GM23338 (cell line): ENCODE results near the gene PSMB10. TPM values are rescaled to one million over a fixed set of nuclear protein-coding genes. Genes with fewer than 3 reads are reported as not detected.

ENCODE experiments used
- ATAC-seq: fragments of 200-7000 bp; cut with Tn5 transposase; 3 replicates; pipeline ENCODE4 v1.9.1; 2020
- DNase-seq: peaks from one replicate; pipeline ENCODE4 v3.0.0-alpha.2; 2015; ENCODE audit warnings: low spot score
- H2AFZ ChIP-seq: fragments of 200-600 bp; sonication (generic); 2 replicates; pipeline ENCODE4 v1.8.0; 2016; ENCODE audit warnings: antibody characterized with exemption, mild to moderate bottlenecking, moderate library complexity
- H3F3A ChIP-seq: fragments of 200-600 bp; sonication (generic); replicated peaks from 2 replicates; pipeline ENCODE4 v1.8.0; 2017; ENCODE audit warnings: antibody characterized with exemption, mixed run types, low read depth
- H3K27ac ChIP-seq: fragments of 200-600 bp; sonication (generic); 2 replicates; pipeline ENCODE4 v1.6.1; 2016; ENCODE audit warnings: low read depth
- H3K27me3 ChIP-seq: fragments of 200-600 bp; sonication (generic); 2 replicates; pipeline ENCODE4 v1.8.0; 2016; ENCODE audit warnings: mild to moderate bottlenecking, mixed run types, moderate library complexity; ENCODE audit not compliant: insufficient read depth
- H3K36me3 ChIP-seq: fragments of 200-600 bp; sonication (generic); 2 replicates; pipeline ENCODE4 v1.8.0; 2016; ENCODE audit warnings: mild to moderate bottlenecking; ENCODE audit not compliant: insufficient read depth
- H3K4me1 ChIP-seq: fragments of 200-600 bp; sonication (generic); 2 replicates; pipeline ENCODE4 v1.8.0; 2016; ENCODE audit warnings: mild to moderate bottlenecking, moderate library complexity; ENCODE audit not compliant: insufficient read depth
- H3K4me2 ChIP-seq: fragments of 200-600 bp; sonication (generic); 2 replicates; pipeline ENCODE4 v1.7.1; 2017; ENCODE audit warnings: mixed run types
- H3K4me3 ChIP-seq: fragments of 200-600 bp; sonication (generic); 2 replicates; pipeline ENCODE4 v1.6.1; 2016; ENCODE audit warnings: mixed run types
- H3K79me2 ChIP-seq: fragments of 200-600 bp; sonication (generic); replicated peaks from 2 replicates; pipeline ENCODE4 v1.8.0; 2017; ENCODE audit warnings: mild to moderate bottlenecking; ENCODE audit not compliant: insufficient read depth
- H3K9me2 ChIP-seq: fragments of 200-600 bp; sonication (generic); 2 replicates; pipeline ENCODE4 v1.8.0; 2017; ENCODE audit not compliant: insufficient read depth
- H4K20me1 ChIP-seq: fragments of 200-600 bp; sonication (generic); replicated peaks from 2 replicates; pipeline ENCODE4 v1.8.0; 2017; ENCODE audit warnings: mild to moderate bottlenecking; ENCODE audit not compliant: insufficient read depth
- H3K27ac Mint-ChIP-seq: 2 replicates; pipeline ENCODE4 v1.8.0; 2020; ENCODE audit warnings: inconsistent platforms, mild to moderate bottlenecking, moderate library complexity, mixed read lengths
- H3K27me3 Mint-ChIP-seq: 3 replicates; pipeline ENCODE4 v1.8.0; 2022; ENCODE audit warnings: low read depth, mild to moderate bottlenecking, moderate library complexity, mixed read lengths, inconsistent platforms; ENCODE audit not compliant: insufficient read depth, poor library complexity
- H3K36me3 Mint-ChIP-seq: 3 replicates; pipeline ENCODE4 v1.8.0; 2021; ENCODE audit warnings: low read depth, mild to moderate bottlenecking, inconsistent platforms, moderate library complexity, mixed read lengths
- H3K4me1 Mint-ChIP-seq: 3 replicates; pipeline ENCODE4 v1.8.0; 2020; ENCODE audit warnings: mild to moderate bottlenecking, inconsistent platforms, mixed read lengths
- H3K4me3 Mint-ChIP-seq: 3 replicates; pipeline ENCODE4 v1.8.0; 2021; ENCODE audit warnings: moderate library complexity, mild to moderate bottlenecking, inconsistent platforms, mixed read lengths
- H3K9me3 Mint-ChIP-seq: 3 replicates; pipeline ENCODE4 v1.8.0; 2020; ENCODE audit warnings: moderate library complexity, mild to moderate bottlenecking, inconsistent platforms, mixed read lengths
- CREB1 ChIP-seq: fragments of 250-450 bp; sonication (Bioruptor Pico); IDR thresholded peaks from 2 replicates; pipeline ENCODE4 v1.5.0; 2020; ENCODE audit warnings: low read depth, mild to moderate bottlenecking, moderate library complexity
- EZH2 ChIP-seq: fragments of 200-600 bp; sonication (generic); IDR thresholded peaks from one replicate; pipeline ENCODE4 v1.8.0; 2017; ENCODE audit warnings: antibody characterized with exemption, mild to moderate bottlenecking, low read depth; ENCODE audit not compliant: unreplicated experiment
- EZH2phosphoT487 ChIP-seq: fragments of 200-600 bp; sonication (generic); IDR thresholded peaks from one replicate; pipeline ENCODE4 v1.8.1; 2018; ENCODE audit warnings: antibody characterized with exemption; ENCODE audit not compliant: unreplicated experiment
- JUNB ChIP-seq: IDR thresholded peaks from one replicate; pipeline ENCODE4 v1.6.1; 2016; ENCODE audit warnings: antibody characterized with exemption; ENCODE audit not compliant: unreplicated experiment
- NANOG ChIP-seq: IDR thresholded peaks from 2 replicates; pipeline ENCODE4 v1.6.1; 2016; ENCODE audit warnings: antibody characterized with exemption, borderline replicate concordance
- POLR2AphosphoS5 ChIP-seq: IDR thresholded peaks from 2 replicates; pipeline ENCODE4 v1.6.1; 2016; ENCODE audit warnings: antibody characterized with exemption, low read depth
- STAT1 ChIP-seq: IDR thresholded peaks from one replicate; pipeline ENCODE4 v1.6.1; 2016; ENCODE audit warnings: antibody characterized with exemption; ENCODE audit not compliant: unreplicated experiment
- ZNF114 ChIP-seq: fragments of 250-450 bp; sonication (Bioruptor Pico); IDR thresholded peaks from 2 replicates; pipeline ENCODE4 v1.5.0; 2020; ENCODE audit warnings: mild to moderate bottlenecking, moderate library complexity
- ZNF331 ChIP-seq: fragments of 250-450 bp; sonication (Bioruptor Pico); IDR thresholded peaks from 2 replicates; pipeline ENCODE4 v1.5.0; 2020; ENCODE audit warnings: low read depth, mild to moderate bottlenecking, moderate library complexity
- polyA plus RNA-seq: library from polyadenylated mRNA; unstranded; fragments of >200 nt; fragmentation: Nextera tagmentation; extraction: Ambion mirVana; gene quantifications from 2 replicates; pipeline ENCODE4 v1.2.1, GENCODE V29; 2016
- total RNA-seq: library from RNA; depleted of rRNA; stranded (reverse); fragments of >200 nt; shearing (Covaris generic); gene quantifications from 2 replicates; pipeline ENCODE4 v1.2.3, GENCODE V29; 2014
- TF ChIP-seq, protein P1 (sequence below): IDR thresholded peaks from 2 replicates; pipeline ENCODE4 v1.6.1; 2016; ENCODE audit warnings: antibody characterized with exemption
- TF ChIP-seq, protein P2 (sequence below), 2 experiments: fragments of 200-600 bp in 1 of 2; sonication (generic) in 1 of 2; conservative IDR thresholded peaks; 2 replicates each; pipeline versions ENCODE4 v1.5.1 to v1.6.1; 2016 to 2017; ENCODE audit warnings: antibody characterized with exemption in 2 of 2, low read depth in 2 of 2, mild to moderate bottlenecking in 2 of 2, moderate library complexity in 1 of 2
- TF ChIP-seq, protein P3 (sequence below): IDR thresholded peaks from one replicate; pipeline ENCODE4 v1.6.1; 2018; ENCODE audit warnings: antibody characterized with exemption; ENCODE audit not compliant: unreplicated experiment
- TF ChIP-seq, protein P4 (sequence below): fragments of 250-450 bp; sonication (Bioruptor Pico); IDR thresholded peaks from 2 replicates; pipeline ENCODE4 v1.5.0; 2020; ENCODE audit warnings: mild to moderate bottlenecking, moderate library complexity

The PSMB10 gene
- total and polyA plus RNA-seq, 2 experiments from 2014 or later = 27.5 to 114 TPM

- Mint-ChIP-seq H3K9me3 (no peaks in the 10 kb centered on the region), H3K4me1 (no peaks in the 10 kb centered on the region; the same call in 2 of the 3 replicates), H3K36me3 (peaks cover 37% of the 10 kb centered on the region), H3K4me3 (no peak overlapping the region), H3K27ac (no peak overlapping the region), H3K27me3 (peaks cover 3% of the 10 kb centered on the region)
- Histone ChIP-seq H2AFZ (no peak overlapping the region), H3K79me2 (no peaks in the 10 kb centered on the region), H3K4me1 (no peaks in the 10 kb centered on the region), H3K9me2 (no peaks in the 10 kb centered on the region), H3K4me3 (no peak overlapping the region), H3K4me2 (no peak overlapping the region), H3K36me3 (peaks cover 6% of the 10 kb centered on the region; the same call in 1 of the 2 replicates), H3K27me3 (no peaks in the 10 kb centered on the region), H3K27ac (no peak overlapping the region), H4K20me1 (peaks cover 3% of the 10 kb centered on the region; the same call in 1 of the 2 replicates), H3F3A (no peaks in the 10 kb centered on the region)
- no peak for ATAC-seq
- TF ChIP-seq, protein P1, sequence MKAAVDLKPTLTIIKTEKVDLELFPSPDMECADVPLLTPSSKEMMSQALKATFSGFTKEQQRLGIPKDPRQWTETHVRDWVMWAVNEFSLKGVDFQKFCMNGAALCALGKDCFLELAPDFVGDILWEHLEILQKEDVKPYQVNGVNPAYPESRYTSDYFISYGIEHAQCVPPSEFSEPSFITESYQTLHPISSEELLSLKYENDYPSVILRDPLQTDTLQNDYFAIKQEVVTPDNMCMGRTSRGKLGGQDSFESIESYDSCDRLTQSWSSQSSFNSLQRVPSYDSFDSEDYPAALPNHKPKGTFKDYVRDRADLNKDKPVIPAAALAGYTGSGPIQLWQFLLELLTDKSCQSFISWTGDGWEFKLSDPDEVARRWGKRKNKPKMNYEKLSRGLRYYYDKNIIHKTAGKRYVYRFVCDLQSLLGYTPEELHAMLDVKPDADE = no peak
- TF ChIP-seq, protein P2, sequence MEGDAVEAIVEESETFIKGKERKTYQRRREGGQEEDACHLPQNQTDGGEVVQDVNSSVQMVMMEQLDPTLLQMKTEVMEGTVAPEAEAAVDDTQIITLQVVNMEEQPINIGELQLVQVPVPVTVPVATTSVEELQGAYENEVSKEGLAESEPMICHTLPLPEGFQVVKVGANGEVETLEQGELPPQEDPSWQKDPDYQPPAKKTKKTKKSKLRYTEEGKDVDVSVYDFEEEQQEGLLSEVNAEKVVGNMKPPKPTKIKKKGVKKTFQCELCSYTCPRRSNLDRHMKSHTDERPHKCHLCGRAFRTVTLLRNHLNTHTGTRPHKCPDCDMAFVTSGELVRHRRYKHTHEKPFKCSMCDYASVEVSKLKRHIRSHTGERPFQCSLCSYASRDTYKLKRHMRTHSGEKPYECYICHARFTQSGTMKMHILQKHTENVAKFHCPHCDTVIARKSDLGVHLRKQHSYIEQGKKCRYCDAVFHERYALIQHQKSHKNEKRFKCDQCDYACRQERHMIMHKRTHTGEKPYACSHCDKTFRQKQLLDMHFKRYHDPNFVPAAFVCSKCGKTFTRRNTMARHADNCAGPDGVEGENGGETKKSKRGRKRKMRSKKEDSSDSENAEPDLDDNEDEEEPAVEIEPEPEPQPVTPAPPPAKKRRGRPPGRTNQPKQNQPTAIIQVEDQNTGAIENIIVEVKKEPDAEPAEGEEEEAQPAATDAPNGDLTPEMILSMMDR (conservative IDR thresholded peaks at IDR 0.05; ENCODE audit: low read depth in 2 of 2) = no peak
- no peak for TF ChIP-seq POLR2AphosphoS5
- TF ChIP-seq ZNF331 (CRISPR knock-in tag) = no peak
- TF ChIP-seq EZH2phosphoT487 = no peak
- TF ChIP-seq NANOG = no peak
- no peak for TF ChIP-seq ZNF114 (CRISPR knock-in tag)
- TF ChIP-seq CREB1 = no peak
- TF ChIP-seq JUNB = no peak
- TF ChIP-seq, protein P3, sequence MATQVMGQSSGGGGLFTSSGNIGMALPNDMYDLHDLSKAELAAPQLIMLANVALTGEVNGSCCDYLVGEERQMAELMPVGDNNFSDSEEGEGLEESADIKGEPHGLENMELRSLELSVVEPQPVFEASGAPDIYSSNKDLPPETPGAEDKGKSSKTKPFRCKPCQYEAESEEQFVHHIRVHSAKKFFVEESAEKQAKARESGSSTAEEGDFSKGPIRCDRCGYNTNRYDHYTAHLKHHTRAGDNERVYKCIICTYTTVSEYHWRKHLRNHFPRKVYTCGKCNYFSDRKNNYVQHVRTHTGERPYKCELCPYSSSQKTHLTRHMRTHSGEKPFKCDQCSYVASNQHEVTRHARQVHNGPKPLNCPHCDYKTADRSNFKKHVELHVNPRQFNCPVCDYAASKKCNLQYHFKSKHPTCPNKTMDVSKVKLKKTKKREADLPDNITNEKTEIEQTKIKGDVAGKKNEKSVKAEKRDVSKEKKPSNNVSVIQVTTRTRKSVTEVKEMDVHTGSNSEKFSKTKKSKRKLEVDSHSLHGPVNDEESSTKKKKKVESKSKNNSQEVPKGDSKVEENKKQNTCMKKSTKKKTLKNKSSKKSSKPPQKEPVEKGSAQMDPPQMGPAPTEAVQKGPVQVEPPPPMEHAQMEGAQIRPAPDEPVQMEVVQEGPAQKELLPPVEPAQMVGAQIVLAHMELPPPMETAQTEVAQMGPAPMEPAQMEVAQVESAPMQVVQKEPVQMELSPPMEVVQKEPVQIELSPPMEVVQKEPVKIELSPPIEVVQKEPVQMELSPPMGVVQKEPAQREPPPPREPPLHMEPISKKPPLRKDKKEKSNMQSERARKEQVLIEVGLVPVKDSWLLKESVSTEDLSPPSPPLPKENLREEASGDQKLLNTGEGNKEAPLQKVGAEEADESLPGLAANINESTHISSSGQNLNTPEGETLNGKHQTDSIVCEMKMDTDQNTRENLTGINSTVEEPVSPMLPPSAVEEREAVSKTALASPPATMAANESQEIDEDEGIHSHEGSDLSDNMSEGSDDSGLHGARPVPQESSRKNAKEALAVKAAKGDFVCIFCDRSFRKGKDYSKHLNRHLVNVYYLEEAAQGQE = no peak
- no peak for TF ChIP-seq STAT1
- TF ChIP-seq, protein P4, sequence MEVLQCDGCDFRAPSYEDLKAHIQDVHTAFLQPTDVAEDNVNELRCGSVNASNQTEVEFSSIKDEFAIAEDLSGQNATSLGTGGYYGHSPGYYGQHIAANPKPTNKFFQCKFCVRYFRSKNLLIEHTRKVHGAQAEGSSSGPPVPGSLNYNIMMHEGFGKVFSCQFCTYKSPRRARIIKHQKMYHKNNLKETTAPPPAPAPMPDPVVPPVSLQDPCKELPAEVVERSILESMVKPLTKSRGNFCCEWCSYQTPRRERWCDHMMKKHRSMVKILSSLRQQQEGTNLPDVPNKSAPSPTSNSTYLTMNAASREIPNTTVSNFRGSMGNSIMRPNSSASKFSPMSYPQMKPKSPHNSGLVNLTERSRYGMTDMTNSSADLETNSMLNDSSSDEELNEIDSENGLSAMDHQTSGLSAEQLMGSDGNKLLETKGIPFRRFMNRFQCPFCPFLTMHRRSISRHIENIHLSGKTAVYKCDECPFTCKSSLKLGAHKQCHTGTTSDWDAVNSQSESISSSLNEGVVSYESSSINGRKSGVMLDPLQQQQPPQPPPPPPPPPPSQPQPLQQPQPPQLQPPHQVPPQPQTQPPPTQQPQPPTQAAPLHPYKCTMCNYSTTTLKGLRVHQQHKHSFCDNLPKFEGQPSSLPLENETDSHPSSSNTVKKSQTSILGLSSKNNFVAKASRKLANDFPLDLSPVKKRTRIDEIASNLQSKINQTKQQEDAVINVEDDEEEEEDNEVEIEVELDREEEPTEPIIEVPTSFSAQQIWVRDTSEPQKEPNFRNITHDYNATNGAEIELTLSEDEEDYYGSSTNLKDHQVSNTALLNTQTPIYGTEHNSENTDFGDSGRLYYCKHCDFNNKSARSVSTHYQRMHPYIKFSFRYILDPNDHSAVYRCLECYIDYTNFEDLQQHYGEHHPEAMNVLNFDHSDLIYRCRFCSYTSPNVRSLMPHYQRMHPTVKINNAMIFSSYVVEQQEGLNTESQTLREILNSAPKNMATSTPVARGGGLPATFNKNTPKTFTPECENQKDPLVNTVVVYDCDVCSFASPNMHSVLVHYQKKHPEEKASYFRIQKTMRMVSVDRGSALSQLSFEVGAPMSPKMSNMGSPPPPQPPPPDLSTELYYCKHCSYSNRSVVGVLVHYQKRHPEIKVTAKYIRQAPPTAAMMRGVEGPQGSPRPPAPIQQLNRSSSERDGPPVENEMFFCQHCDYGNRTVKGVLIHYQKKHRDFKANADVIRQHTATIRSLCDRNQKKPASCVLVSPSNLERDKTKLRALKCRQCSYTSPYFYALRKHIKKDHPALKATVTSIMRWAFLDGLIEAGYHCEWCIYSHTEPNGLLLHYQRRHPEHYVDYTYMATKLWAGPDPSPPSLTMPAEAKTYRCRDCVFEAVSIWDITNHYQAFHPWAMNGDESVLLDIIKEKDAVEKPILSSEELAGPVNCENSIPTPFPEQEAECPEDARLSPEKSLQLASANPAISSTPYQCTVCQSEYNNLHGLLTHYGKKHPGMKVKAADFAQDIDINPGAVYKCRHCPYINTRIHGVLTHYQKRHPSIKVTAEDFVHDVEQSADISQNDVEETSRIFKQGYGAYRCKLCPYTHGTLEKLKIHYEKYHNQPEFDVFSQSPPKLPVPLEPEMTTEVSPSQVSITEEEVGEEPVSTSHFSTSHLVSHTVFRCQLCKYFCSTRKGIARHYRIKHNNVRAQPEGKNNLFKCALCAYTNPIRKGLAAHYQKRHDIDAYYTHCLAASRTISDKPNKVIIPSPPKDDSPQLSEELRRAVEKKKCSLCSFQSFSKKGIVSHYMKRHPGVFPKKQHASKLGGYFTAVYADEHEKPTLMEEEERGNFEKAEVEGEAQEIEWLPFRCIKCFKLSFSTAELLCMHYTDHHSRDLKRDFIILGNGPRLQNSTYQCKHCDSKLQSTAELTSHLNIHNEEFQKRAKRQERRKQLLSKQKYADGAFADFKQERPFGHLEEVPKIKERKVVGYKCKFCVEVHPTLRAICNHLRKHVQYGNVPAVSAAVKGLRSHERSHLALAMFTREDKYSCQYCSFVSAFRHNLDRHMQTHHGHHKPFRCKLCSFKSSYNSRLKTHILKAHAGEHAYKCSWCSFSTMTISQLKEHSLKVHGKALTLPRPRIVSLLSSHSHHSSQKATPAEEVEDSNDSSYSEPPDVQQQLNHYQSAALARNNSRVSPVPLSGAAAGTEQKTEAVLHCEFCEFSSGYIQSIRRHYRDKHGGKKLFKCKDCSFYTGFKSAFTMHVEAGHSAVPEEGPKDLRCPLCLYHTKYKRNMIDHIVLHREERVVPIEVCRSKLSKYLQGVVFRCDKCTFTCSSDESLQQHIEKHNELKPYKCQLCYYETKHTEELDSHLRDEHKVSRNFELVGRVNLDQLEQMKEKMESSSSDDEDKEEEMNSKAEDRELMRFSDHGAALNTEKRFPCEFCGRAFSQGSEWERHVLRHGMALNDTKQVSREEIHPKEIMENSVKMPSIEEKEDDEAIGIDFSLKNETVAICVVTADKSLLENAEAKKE = no peak
- TF ChIP-seq EZH2 = no peak
- DNase-seq = no peak
Measured at GRCh38 chr16:67953641-67954375, 17.2 kb upstream of the PSMB10 start.
